ENCODE data around the gene SVOP. TPM values are rescaled to one million over a fixed set of nuclear protein-coding genes. Genes with fewer than 3 reads are reported as not detected.
A peak's percentile ranks its signal among the peaks of the same experiment; 100 is the strongest.

SVOP gene
- total and polyA plus RNA-seq, 2 experiments from 2014 or later = not detected

DNA sequence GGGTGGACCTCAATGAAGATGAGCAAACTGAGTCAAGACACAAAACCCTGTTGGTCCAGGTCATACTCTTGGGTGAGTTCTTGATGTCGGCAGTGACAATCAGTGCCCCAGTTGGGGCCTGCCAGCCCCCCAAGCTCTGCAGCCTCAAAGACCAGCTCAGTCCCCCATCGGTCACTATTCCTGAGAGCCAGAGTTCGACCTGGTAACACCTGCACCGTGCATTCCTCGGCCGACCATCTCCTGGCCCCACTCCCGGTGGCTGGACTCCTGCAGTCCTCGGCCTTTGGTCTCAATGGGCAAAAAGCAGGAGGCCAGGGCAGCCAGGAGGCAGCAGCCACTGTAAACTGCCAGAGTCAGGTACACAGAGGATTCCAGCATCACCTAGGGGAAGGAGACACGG lies 108.5 kb downstream of the SVOP start:
- Histone ChIP-seq H3F3A (ENCODE audit: insufficient read depth) (no peaks in the 10 kb centered on the region), H3K4me1 (ENCODE audit: insufficient read depth) (0 out of 2 replicates have a peak, but pooled peaks cover 4% of the 10 kb centered on the region), H3K27me3 (replicated peaks; ENCODE audit: insufficient read depth) (peaks cover 6% of the 10 kb centered on the region; the same call in 1 of the 2 replicates), H3K27ac (no peak overlapping the region), H3K79me2 (ENCODE audit: insufficient read depth) (no peaks in the 10 kb centered on the region), H3K36me3 (ENCODE audit: low read depth) (no peaks in the 10 kb centered on the region), H3K9me3 (ENCODE audit: low read depth) (no peaks in the 10 kb centered on the region), H3K4me3 (no peak overlapping the region), H4K20me1 (ENCODE audit: insufficient read depth) (no peaks in the 10 kb centered on the region), H3K9me2 (ENCODE audit: insufficient read depth) (no peaks in the 10 kb centered on the region), H2AFZ (no peak overlapping the region), H3K9ac (no peak overlapping the region), H3K4me2 (ENCODE audit: unreplicated experiment) (no peak overlapping the region)
- TF ChIP-seq EZH2 (IDR thresholded peaks at IDR 0.05; ENCODE audit: insufficient read depth, poor library complexity, severe bottlenecking) = no peak
- TF ChIP-seq EZH2phosphoT487 (IDR thresholded peaks at IDR 0.05; ENCODE audit: insufficient read depth, low read depth) = no peak
- 74% methylated on average over 9 of the region's 9 CpGs for WGBS, 2 experiments (ENCODE audit: low coverage in 1 of 2, low lambda C conversion rate in 2 of 2, missing lambda C conversion rate in 2 of 2)
- DNase-seq = no peak
- in situ Hi-C loops (cut with MboI) = no loop called here

DNA sequence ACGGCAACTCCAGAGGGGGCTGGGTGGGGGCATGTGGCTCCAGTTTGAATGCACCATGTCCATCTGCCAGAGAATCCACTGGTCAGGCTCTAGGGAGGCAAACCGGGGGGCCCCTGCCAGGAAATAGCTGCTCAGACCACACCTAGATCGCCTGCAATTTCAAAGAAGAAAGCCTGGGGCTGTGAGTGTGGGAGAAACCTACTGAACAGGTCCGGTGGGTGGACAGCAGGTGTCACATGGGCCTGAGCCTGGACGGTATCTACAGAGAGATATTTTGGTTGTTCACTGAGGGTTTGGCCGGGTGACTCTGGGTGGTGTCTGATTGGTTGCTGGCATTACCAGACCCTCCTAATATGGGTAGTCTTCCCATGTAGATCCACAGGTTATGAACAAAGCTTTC lies 109.0 kb downstream of the SVOP start:
- no peaks in the 10 kb centered on the region for H3F3A ChIP-seq (ENCODE audit: insufficient read depth)
- H3K9me3 ChIP-seq (ENCODE audit: low read depth) = no peaks in the 10 kb centered on the region
- 27 to 33% methylated on average over 6 of the region's 6 CpGs for WGBS, 2 experiments (ENCODE audit: low coverage in 1 of 2, low lambda C conversion rate in 2 of 2, missing lambda C conversion rate in 2 of 2)
- in situ Hi-C loops (cut with MboI) = no loop called here
- no peak overlapping the region for H3K4me2 ChIP-seq (ENCODE audit: unreplicated experiment)
- no peak for TF ChIP-seq EZH2 (IDR thresholded peaks at IDR 0.05; ENCODE audit: insufficient read depth, poor library complexity, severe bottlenecking)
- TF ChIP-seq EZH2phosphoT487 (IDR thresholded peaks at IDR 0.05; ENCODE audit: insufficient read depth, low read depth) = no peak
- H4K20me1 ChIP-seq (ENCODE audit: insufficient read depth) = no peaks in the 10 kb centered on the region
- H3K36me3 ChIP-seq (ENCODE audit: low read depth) = no peaks in the 10 kb centered on the region
- H3K4me1 ChIP-seq (ENCODE audit: insufficient read depth) = 0 out of 2 replicates have a peak, but pooled peaks cover 4% of the 10 kb centered on the region
- no peak for DNase-seq
- no peak overlapping the region for H3K9ac ChIP-seq
- no peak overlapping the region for H3K27ac ChIP-seq
- H3K4me3 ChIP-seq = no peak overlapping the region
- no peak overlapping the region for H2AFZ ChIP-seq
- H3K27me3 ChIP-seq (replicated peaks; ENCODE audit: insufficient read depth) = peaks cover 6% of the 10 kb centered on the region; the same call in 1 of the 2 replicates
- H3K79me2 ChIP-seq (ENCODE audit: insufficient read depth) = no peaks in the 10 kb centered on the region
- no peaks in the 10 kb centered on the region for H3K9me2 ChIP-seq (ENCODE audit: insufficient read depth)

- Histone ChIP-seq H3K79me2 (ENCODE audit: insufficient read depth) (no peaks in the 10 kb centered on the region), H3K4me2 (ENCODE audit: unreplicated experiment) (no peak overlapping the region), H3K9me2 (ENCODE audit: insufficient read depth) (no peaks in the 10 kb centered on the region), H4K20me1 (ENCODE audit: insufficient read depth) (no peaks in the 10 kb centered on the region), H2AFZ (no peak overlapping the region), H3K27me3 (replicated peaks; ENCODE audit: insufficient read depth) (peaks cover 6% of the 10 kb centered on the region; the same call in 1 of the 2 replicates), H3F3A (ENCODE audit: insufficient read depth) (no peaks in the 10 kb centered on the region), H3K4me1 (ENCODE audit: insufficient read depth) (0 out of 2 replicates have a peak, but pooled peaks cover 4% of the 10 kb centered on the region), H3K9me3 (ENCODE audit: low read depth) (no peaks in the 10 kb centered on the region), H3K27ac (no peak overlapping the region), H3K9ac (no peak overlapping the region), H3K4me3 (no peak overlapping the region), H3K36me3 (ENCODE audit: low read depth) (no peaks in the 10 kb centered on the region)
- no peak for DNase-seq
- WGBS, 2 experiments (ENCODE audit: low coverage in 1 of 2, low lambda C conversion rate in 2 of 2, missing lambda C conversion rate in 2 of 2) = 53 to 57% methylated on average over 5 of the region's 5 CpGs
- in situ Hi-C loops (cut with MboI) = no loop called here
- TF ChIP-seq EZH2phosphoT487 (IDR thresholded peaks at IDR 0.05; ENCODE audit: insufficient read depth, low read depth) (no peak), EZH2 (IDR thresholded peaks at IDR 0.05; ENCODE audit: insufficient read depth, poor library complexity, severe bottlenecking) (no peak)
These were observed 110.5 kb downstream of the SVOP start for GRCh38 chr12:108910336-108910735.

DNA sequence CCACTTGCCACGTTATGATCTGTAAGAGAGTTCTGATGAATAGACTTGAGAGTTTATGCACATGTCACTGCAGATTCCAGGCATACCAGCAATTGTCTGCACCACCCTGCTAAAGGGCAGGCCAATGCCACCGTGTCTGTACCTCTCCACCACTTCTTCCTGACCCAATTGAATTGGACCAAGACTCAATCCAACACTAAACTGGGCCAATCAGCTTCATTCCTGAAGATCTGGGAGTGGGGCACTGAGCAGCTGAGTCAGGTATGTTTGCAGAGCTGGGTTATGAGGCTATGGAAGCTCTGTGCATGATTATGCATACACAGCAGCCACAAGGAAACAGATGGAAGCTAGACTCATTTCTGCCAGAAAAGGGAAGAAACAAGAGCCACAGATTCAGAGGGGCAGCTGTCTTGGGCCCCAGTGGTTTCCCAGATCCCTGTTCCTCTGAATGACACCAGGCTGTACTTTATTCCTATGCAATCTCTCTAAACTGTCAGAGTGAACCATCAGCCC lies 113.0 kb downstream of the SVOP start:
- no peaks in the 10 kb centered on the region for H3K4me1 ChIP-seq (ENCODE audit: insufficient read depth)
- TF ChIP-seq EZH2 (IDR thresholded peaks at IDR 0.05; ENCODE audit: insufficient read depth, poor library complexity, severe bottlenecking) = no peak
- no peak for TF ChIP-seq EZH2phosphoT487 (IDR thresholded peaks at IDR 0.05; ENCODE audit: insufficient read depth, low read depth)
- H3K4me2 ChIP-seq (ENCODE audit: unreplicated experiment) = no peak overlapping the region
- 0 to 6% methylated on average over 2 of the region's 2 CpGs for WGBS, 2 experiments (ENCODE audit: low coverage in 1 of 2, low lambda C conversion rate in 2 of 2, missing lambda C conversion rate in 2 of 2)
- no peaks in the 10 kb centered on the region for H3K9me2 ChIP-seq (ENCODE audit: insufficient read depth)
- no peaks in the 10 kb centered on the region for H4K20me1 ChIP-seq (ENCODE audit: insufficient read depth)
- H3K4me3 ChIP-seq = no peak overlapping the region
- no peaks in the 10 kb centered on the region for H3K79me2 ChIP-seq (ENCODE audit: insufficient read depth)
- no peak overlapping the region for H3K27ac ChIP-seq
- 0 out of 2 replicates have a peak, but pooled peaks cover under 1% of the 10 kb centered on the region for H3K27me3 ChIP-seq (replicated peaks; ENCODE audit: insufficient read depth)
- DNase-seq = peak; percentile 5
- H3F3A ChIP-seq (ENCODE audit: insufficient read depth) = no peaks in the 10 kb centered on the region
- no peaks in the 10 kb centered on the region for H3K36me3 ChIP-seq (ENCODE audit: low read depth)
- H3K9me3 ChIP-seq (ENCODE audit: low read depth) = no peaks in the 10 kb centered on the region
- no peak overlapping the region for H3K9ac ChIP-seq
- in situ Hi-C loops (cut with MboI) = no loop called here
- no peak overlapping the region for H2AFZ ChIP-seq
